ENCODE data around the gene PKDCC.

- TF ChIP-seq ZNF384 (IDR thresholded peaks at IDR 0.05) (no peak), LEF1 (IDR thresholded peaks at IDR 0.05; ENCODE audit: borderline replicate concordance) (no peak), HDGF (IDR thresholded peaks at IDR 0.05; ENCODE audit: borderline replicate concordance) (no peak), NFRKB (IDR thresholded peaks at IDR 0.05) (no peak), L3MBTL2 (conservative IDR thresholded peaks at IDR 0.05) (no peak), FOXA1 (IDR thresholded peaks at IDR 0.05) (no peak), FOXM1 (IDR thresholded peaks at IDR 0.05; ENCODE audit: borderline replicate concordance) (no peak), CTBP1 (IDR thresholded peaks at IDR 0.05; ENCODE audit: borderline replicate concordance) (no peak), ELF4 (IDR thresholded peaks at IDR 0.05) (no peak)
- TF ChIP-seq, protein P1, sequence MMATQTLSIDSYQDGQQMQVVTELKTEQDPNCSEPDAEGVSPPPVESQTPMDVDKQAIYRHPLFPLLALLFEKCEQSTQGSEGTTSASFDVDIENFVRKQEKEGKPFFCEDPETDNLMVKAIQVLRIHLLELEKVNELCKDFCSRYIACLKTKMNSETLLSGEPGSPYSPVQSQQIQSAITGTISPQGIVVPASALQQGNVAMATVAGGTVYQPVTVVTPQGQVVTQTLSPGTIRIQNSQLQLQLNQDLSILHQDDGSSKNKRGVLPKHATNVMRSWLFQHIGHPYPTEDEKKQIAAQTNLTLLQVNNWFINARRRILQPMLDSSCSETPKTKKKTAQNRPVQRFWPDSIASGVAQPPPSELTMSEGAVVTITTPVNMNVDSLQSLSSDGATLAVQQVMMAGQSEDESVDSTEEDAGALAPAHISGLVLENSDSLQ (IDR thresholded peaks at IDR 0.05) = no peak
Observed at GRCh38 chr2:42030200-42030759, 17.5 kb upstream of the PKDCC start.

Measured in HEK293T (cell line).